ENCODE results near the gene ZSCAN20. TPM values are rescaled to one million over a fixed set of nuclear protein-coding genes. Genes with fewer than 3 reads are reported as not detected.

The ZSCAN20 gene
- total RNA-seq, 2 donors from 2014 or later: 4.7 to 7.3 TPM

- Histone ChIP-seq H3K4me1 (no peaks in the 10 kb centered on the region), H3K27me3 (no peaks in the 10 kb centered on the region), H3K27ac (no peak overlapping the region), H3K36me3 (no peaks in the 10 kb centered on the region), H3K4me3 (no peak overlapping the region), H3K9me3 (no peaks in the 10 kb centered on the region)
- no peak for DNase-seq (ENCODE audit: low spot score)
- no peak for TF ChIP-seq CTCF (IDR thresholded peaks at IDR 0.05)
Measured at GRCh38 chr1:33524586-33524985, 52.1 kb downstream of the ZSCAN20 start.

GRCh38 chr1:33527934-33528333, 55.5 kb downstream of the ZSCAN20 start:
- Histone ChIP-seq H3K9me3 (no peaks in the 10 kb centered on the region), H3K4me3 (no peak overlapping the region), H3K27me3 (no peaks in the 10 kb centered on the region), H3K36me3 (no peaks in the 10 kb centered on the region), H3K27ac (no peak overlapping the region), H3K4me1 (no peaks in the 10 kb centered on the region)
- TF ChIP-seq CTCF (IDR thresholded peaks at IDR 0.05): no peak
- DNase-seq (ENCODE audit: low spot score): no peak

GRCh38 chr1:33529957-33530356, 57.5 kb downstream of the ZSCAN20 start:
- TF ChIP-seq CTCF (IDR thresholded peaks at IDR 0.05): no peak
- Histone ChIP-seq H3K4me3 (no peak overlapping the region), H3K36me3 (no peaks in the 10 kb centered on the region), H3K27ac (no peak overlapping the region), H3K4me1 (no peaks in the 10 kb centered on the region), H3K27me3 (no peaks in the 10 kb centered on the region), H3K9me3 (no peaks in the 10 kb centered on the region)
- DNase-seq (ENCODE audit: low spot score): no peak

GRCh38 chr1:33532250-33532649, 59.8 kb downstream of the ZSCAN20 start:
- no peak for TF ChIP-seq CTCF (IDR thresholded peaks at IDR 0.05)
- Histone ChIP-seq H3K9me3 (no peaks in the 10 kb centered on the region), H3K4me3 (no peak overlapping the region), H3K36me3 (no peaks in the 10 kb centered on the region), H3K27ac (no peak overlapping the region), H3K27me3 (no peaks in the 10 kb centered on the region), H3K4me1 (no peaks in the 10 kb centered on the region)
- no peak for DNase-seq (ENCODE audit: low spot score)

GRCh38 chr1:33532936-33533335, 60.5 kb downstream of the ZSCAN20 start:
- no peak overlapping the region for H3K27ac ChIP-seq
- no peak for TF ChIP-seq CTCF (IDR thresholded peaks at IDR 0.05)
- no peaks in the 10 kb centered on the region for H3K4me1 ChIP-seq
- no peaks in the 10 kb centered on the region for H3K27me3 ChIP-seq
- no peak for DNase-seq (ENCODE audit: low spot score)
- H3K4me3 ChIP-seq: no peak overlapping the region
- H3K9me3 ChIP-seq: no peaks in the 10 kb centered on the region
- no peaks in the 10 kb centered on the region for H3K36me3 ChIP-seq

- H3K27ac ChIP-seq: no peak overlapping the region
- no peaks in the 10 kb centered on the region for H3K27me3 ChIP-seq
- no peak overlapping the region for H3K4me3 ChIP-seq
- no peak for TF ChIP-seq CTCF (IDR thresholded peaks at IDR 0.05)
- H3K4me1 ChIP-seq: no peaks in the 10 kb centered on the region
- H3K36me3 ChIP-seq: no peaks in the 10 kb centered on the region
- no peak for DNase-seq (ENCODE audit: low spot score)
- no peaks in the 10 kb centered on the region for H3K9me3 ChIP-seq
Measured at GRCh38 chr1:33535334-33535733, 62.9 kb downstream of the ZSCAN20 start.
